OCI-LY7 (cell line): ENCODE data around the gene NPC1. TPM values are rescaled to one million over a fixed set of nuclear protein-coding genes. Genes with fewer than 3 reads are reported as not detected.

Experiments used
- BruUV-seq: library from RNA; stranded (reverse); fragments of 400-500 nt; replicated peaks from 2 replicates; lab custom pipeline; 2021; lab: Mats Ljungman, UMichigan
- CTCF ChIA-PET: fragments of 300-600 bp; sonication (Branson Sonifier 250); formaldehyde crosslinking; loops from one replicate; lab custom pipeline; 2022; ENCODE audit warnings: antibody characterized with exemption; ENCODE audit not compliant: unreplicated experiment; lab: Charles Lee
- POLR2A ChIA-PET: fragments of 300-600 bp; sonication (Branson Sonifier 250); formaldehyde crosslinking; loops from one replicate; lab custom pipeline; 2022; ENCODE audit warnings: antibody characterized with exemption; lab: Charles Lee
- DNase-seq: peaks from one replicate; pipeline ENCODE4 v3.0.0-alpha.2; 2015; ENCODE audit warnings: low spot score
- H2AFZ ChIP-seq: fragments of 200-600 bp; sonication (generic), shearing (Covaris generic); 2 replicates; pipeline ENCODE4 v1.6.1; 2014; ENCODE audit warnings: mild to moderate bottlenecking, antibody characterized with exemption, low read length, moderate library complexity
- H3K27ac ChIP-seq: fragments of 200-600 bp; sonication (generic); 2 replicates; pipeline ENCODE4 v1.5.1; 2014; ENCODE audit warnings: mixed run types, low read depth, mild to moderate bottlenecking, moderate library complexity, low read length, inconsistent platforms; ENCODE audit not compliant: poor library complexity, severe bottlenecking
- H3K36me3 ChIP-seq: fragments of 200-600 bp; sonication (generic); 2 replicates; pipeline ENCODE4 v1.6.1; 2014; ENCODE audit warnings: mild to moderate bottlenecking, antibody characterized with exemption, low read length, moderate library complexity, mixed read lengths; ENCODE audit not compliant: insufficient read depth
- H3K4me1 ChIP-seq: fragments of 200-600 bp; sonication (generic); 2 replicates; pipeline ENCODE4 v1.5.1; 2014; ENCODE audit warnings: mild to moderate bottlenecking, low read length; ENCODE audit not compliant: insufficient read depth, poor library complexity, severe bottlenecking
- H3K4me2 ChIP-seq: fragments of 200-600 bp; sonication (generic); 2 replicates; pipeline ENCODE4 v1.6.1; 2014; ENCODE audit warnings: mild to moderate bottlenecking, low read length
- H3K4me3 ChIP-seq: fragments of 200-600 bp; sonication (generic); 2 replicates; pipeline ENCODE4 v1.5.1; 2014; ENCODE audit warnings: mild to moderate bottlenecking, low read depth, low read length; ENCODE audit not compliant: poor library complexity, severe bottlenecking
- H3K79me2 ChIP-seq: fragments of 200-600 bp; sonication (generic); 2 replicates; pipeline ENCODE4 v1.6.1; 2016; ENCODE audit warnings: low read depth, mild to moderate bottlenecking, low read length, moderate library complexity, mixed read lengths; ENCODE audit not compliant: insufficient read depth
- H3K9me2 ChIP-seq: fragments of 200-600 bp; sonication (generic); 2 replicates; pipeline ENCODE4 v1.6.1; 2016; ENCODE audit warnings: mild to moderate bottlenecking, low read length, mixed read lengths; ENCODE audit not compliant: insufficient read depth
- H3K9me3 ChIP-seq: fragments of 200-600 bp; sonication (generic); 2 replicates; pipeline ENCODE4 v1.6.1; 2014; ENCODE audit warnings: mild to moderate bottlenecking, mixed run types, low read length, mixed read lengths
- H4K20me1 ChIP-seq: fragments of 200-600 bp; sonication (generic); 2 replicates; pipeline ENCODE4 v1.6.1; 2014; ENCODE audit warnings: mild to moderate bottlenecking, antibody characterized with exemption, low read length, moderate library complexity, mixed read lengths; ENCODE audit not compliant: insufficient read depth
- CTCF ChIP-seq: fragments of 200-600 bp; sonication (generic); conservative IDR thresholded peaks from 2 replicates; pipeline ENCODE4 v1.5.1; 2014; ENCODE audit warnings: mild to moderate bottlenecking, antibody characterized with exemption, low read length, moderate library complexity, mixed read lengths
- EZH2phosphoT487 ChIP-seq: fragments of 200-600 bp; sonication (generic); IDR thresholded peaks from 2 replicates; pipeline ENCODE4 v1.6.1; 2018; ENCODE audit warnings: low read depth, borderline replicate concordance, mild to moderate bottlenecking, mixed run types, antibody characterized with exemption, low read length, moderate library complexity, mixed read lengths
- intact Hi-C: fragments of 100-400 bp; cut with micrococcal nuclease; formaldehyde crosslinking; loops from one replicate; pipeline ENCODE4 v1.10.0; 2022; ENCODE audit not compliant: unreplicated experiment
- total RNA-seq, 2 experiments: library from RNA; depleted of rRNA in 1 of 2; stranded (reverse); fragments of >200 nt in 1 of 2; shearing (Covaris generic) in 1 of 2; gene quantifications; 2 replicates each; pipeline ENCODE4 v1.2.3, GENCODE V29; 2014 to 2022

Gene NPC1
- total RNA-seq, 2 experiments from 2014 or later = 26.0 to 38.9 TPM

DNA sequence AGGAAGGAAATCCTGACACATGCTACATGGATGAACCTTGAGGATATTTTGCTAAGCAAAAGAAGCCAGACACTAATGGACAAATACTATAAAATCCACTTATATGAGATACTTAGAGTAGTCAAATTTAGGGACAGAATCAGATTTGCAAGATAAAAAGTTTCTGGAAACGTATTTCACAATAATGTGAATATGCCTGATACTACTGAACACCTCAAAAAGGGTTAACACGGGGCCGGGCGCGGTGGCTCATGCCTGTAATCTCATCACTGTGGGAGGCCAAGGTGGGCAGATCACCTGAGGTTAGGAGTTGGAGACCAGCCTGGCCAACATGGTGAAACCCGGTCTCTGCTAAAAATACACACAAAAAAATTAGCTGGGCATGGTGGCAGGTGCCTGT, 84.7 kb downstream of the NPC1 start:
- Histone ChIP-seq H3K4me3 (no peak overlapping the region), H3K9me3 (no peaks in the 10 kb centered on the region), H3K27ac (no peak overlapping the region), H3K4me2 (no peak overlapping the region), H3K79me2 (peaks cover 19% of the 10 kb centered on the region; the same call in 1 of the 2 replicates), H2AFZ (no peak overlapping the region), H3K36me3 (peaks cover 15% of the 10 kb centered on the region; the same call in 1 of the 2 replicates), H3K9me2 (no peaks in the 10 kb centered on the region), H3K4me1 (peaks cover 48% of the 10 kb centered on the region), H4K20me1 (0 out of 2 replicates have a peak, but pooled peaks cover 9% of the 10 kb centered on the region)
- no TSS peak for BruUV-seq
- intact Hi-C loops = loop anchor here (2.0 to 10.0 kb wide), 6 partner anchors 79 to 707 kb away; partner anchors contain the start of genes CABLES1, RBBP8 and TTC39C
- no peak for TF ChIP-seq CTCF
- no peak for TF ChIP-seq EZH2phosphoT487
- DNase-seq = no peak
- ChIA-PET POLR2A (interaction anchor here (0.7 to 2.6 kb wide), 2 partner anchors 13 to 14 kb away, joined by 3 to 9 read pairs; no protein-coding TSS in a partner anchor), CTCF (no interaction called here)

DNA sequence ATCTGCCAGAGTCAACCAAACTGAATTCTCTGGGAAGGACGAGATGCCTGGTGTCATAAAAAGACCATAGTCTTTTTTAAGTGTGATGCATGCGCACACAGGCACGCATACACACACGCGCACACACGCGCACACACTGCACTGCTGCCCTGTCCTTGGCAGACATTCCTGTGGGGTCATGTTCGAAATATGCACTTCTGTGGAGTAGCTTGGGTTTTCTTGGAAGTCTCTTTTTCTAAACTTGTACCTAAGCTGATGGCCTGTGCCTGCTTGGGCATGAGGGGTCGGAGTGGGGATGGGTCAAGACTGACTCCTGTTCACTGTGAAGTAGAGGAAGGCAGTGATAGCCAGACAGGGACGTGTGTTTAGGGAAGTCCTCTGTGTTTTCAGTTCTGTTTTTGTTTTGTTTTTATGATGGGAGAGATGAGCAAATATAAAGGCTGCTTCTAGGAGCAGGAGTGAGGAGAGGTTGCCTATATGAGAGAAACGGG, 87.0 kb downstream of the NPC1 start:
- 0 out of 2 replicates have a peak, but pooled peaks cover 5% of the 10 kb centered on the region for H4K20me1 ChIP-seq
- peak overlapping the region; percentile 96 for H2AFZ ChIP-seq
- intact Hi-C loops = loop anchor here (2.0 kb wide), 1 partner anchor 47 kb away; the partner anchor contains the start of gene RIOK3
- DNase-seq = peak; percentile 48
- POLR2A ChIA-PET = interaction anchor here (0.7 to 2.2 kb wide), 3 partner anchors 9 to 365 kb away, joined by 3 to 6 read pairs (median 3); partner anchors contain the start of gene CABLES1
- H3K9me2 ChIP-seq = no peaks in the 10 kb centered on the region
- H3K27ac ChIP-seq = peak overlapping the region; percentile 44
- H3K4me2 ChIP-seq = peak overlapping the region; percentile 55
- H3K79me2 ChIP-seq = peaks cover 7% of the 10 kb centered on the region; the same call in 1 of the 2 replicates
- peak overlapping the region; percentile 14 for H3K4me3 ChIP-seq
- no peaks in the 10 kb centered on the region for H3K36me3 ChIP-seq
- CTCF ChIA-PET = no interaction called here
- H3K4me1 ChIP-seq = peaks cover 36% of the 10 kb centered on the region
- TF ChIP-seq CTCF (no peak), EZH2phosphoT487 (no peak)
- H3K9me3 ChIP-seq = no peaks in the 10 kb centered on the region
- BruUV-seq = no TSS peak

GRCh38 chr18:23498877-23499276, 87.4 kb downstream of the NPC1 start:
- no peaks in the 10 kb centered on the region for H3K9me3 ChIP-seq
- no peak overlapping the region for H3K4me3 ChIP-seq
- peaks cover 3% of the 10 kb centered on the region; the same call in 1 of the 2 replicates for H3K79me2 ChIP-seq
- intact Hi-C loops = loop anchor here (2.0 kb wide), 1 partner anchor 46 kb away; the partner anchor contains the start of gene RIOK3
- peak overlapping the region; percentile 55 for H3K4me2 ChIP-seq
- no TSS peak for BruUV-seq
- peak; percentile 93 for DNase-seq
- H4K20me1 ChIP-seq = 0 out of 2 replicates have a peak, but pooled peaks cover under 1% of the 10 kb centered on the region
- TF ChIP-seq CTCF = peak; percentile 98
- no peak for TF ChIP-seq EZH2phosphoT487
- peak overlapping the region; percentile 44 for H3K27ac ChIP-seq
- ChIA-PET CTCF (interaction anchor here (0.8 to 0.9 kb wide), 4 partner anchors 11 to 87 kb away, joined by 3 to 6 read pairs (median 4); partner anchors contain the start of gene NPC1), POLR2A (interaction anchor here (0.5 to 2.2 kb wide), 6 partner anchors 10 to 364 kb away, joined by 3 to 10 read pairs (median 4); partner anchors contain the start of gene CABLES1)
- H3K4me1 ChIP-seq = peaks cover 33% of the 10 kb centered on the region
- no peaks in the 10 kb centered on the region for H3K9me2 ChIP-seq
- H2AFZ ChIP-seq = peak overlapping the region; percentile 96
- no peaks in the 10 kb centered on the region for H3K36me3 ChIP-seq
